WI38 (cell line): ENCODE measurements around the gene SLIT1.

Source experiments
- H3K4me3 ChIP-seq: 2 replicates; pipeline ENCODE4 v1.5.1; 2011; ENCODE audit warnings: low read depth, mild to moderate bottlenecking, control low read depth, low read length
- CTCF ChIP-seq: IDR thresholded peaks from 2 replicates; pipeline ENCODE4 v1.5.1; 2012; ENCODE audit warnings: low read depth, mild to moderate bottlenecking, control low read depth, low read length

Gene SLIT1

DNA sequence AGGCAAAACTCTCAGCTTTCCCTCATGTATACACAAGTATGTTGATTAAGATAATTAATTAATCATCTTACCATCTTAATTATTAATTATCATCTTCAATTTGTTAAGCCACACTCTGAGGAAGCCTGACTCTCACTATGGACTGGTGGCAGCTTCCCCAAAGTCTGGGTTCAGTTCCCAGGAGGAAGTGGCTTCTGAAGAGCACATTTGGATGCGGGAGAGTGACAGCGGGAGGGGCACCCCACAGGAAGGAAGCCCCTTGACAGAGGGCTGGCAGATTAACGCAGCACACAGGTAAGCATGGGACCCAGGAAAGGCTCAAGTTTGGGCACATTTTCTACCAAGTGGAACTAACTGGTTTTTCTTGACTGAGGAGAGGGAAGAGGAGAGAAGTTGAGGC, 13.4 kb upstream of the SLIT1 start:
- no peak overlapping the region for H3K4me3 ChIP-seq
- TF ChIP-seq CTCF, result no peak

DNA sequence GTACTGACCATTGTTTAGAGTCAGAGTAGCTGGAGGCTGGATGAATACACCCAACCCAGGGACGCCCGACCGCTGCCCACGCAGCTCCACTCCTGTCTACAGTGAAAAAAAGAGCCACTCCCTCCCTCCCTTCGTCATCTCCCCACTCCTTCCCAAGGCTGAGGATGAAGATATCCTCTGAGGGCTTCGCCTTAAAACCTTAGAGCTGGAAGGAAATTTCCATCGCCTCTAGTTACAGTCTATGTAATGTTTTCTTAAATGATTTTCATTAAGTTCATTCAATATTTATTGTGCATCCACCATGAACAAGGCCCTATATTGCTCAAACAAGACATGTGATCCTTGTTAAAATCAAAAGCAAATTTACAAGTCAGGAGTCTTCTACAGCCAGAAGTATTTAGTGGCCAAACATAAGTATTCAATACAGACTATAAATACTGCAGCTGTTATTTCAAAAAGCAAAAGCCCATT, 11.3 kb upstream of the SLIT1 start:
- no peak for TF ChIP-seq CTCF
- H3K4me3 ChIP-seq, result no peak overlapping the region

GRCh38 chr10:97196223-97197029, 10.7 kb upstream of the SLIT1 start:
- peak overlapping the region; percentile 54 for H3K4me3 ChIP-seq
- peak; percentile 74 for TF ChIP-seq CTCF

DNA sequence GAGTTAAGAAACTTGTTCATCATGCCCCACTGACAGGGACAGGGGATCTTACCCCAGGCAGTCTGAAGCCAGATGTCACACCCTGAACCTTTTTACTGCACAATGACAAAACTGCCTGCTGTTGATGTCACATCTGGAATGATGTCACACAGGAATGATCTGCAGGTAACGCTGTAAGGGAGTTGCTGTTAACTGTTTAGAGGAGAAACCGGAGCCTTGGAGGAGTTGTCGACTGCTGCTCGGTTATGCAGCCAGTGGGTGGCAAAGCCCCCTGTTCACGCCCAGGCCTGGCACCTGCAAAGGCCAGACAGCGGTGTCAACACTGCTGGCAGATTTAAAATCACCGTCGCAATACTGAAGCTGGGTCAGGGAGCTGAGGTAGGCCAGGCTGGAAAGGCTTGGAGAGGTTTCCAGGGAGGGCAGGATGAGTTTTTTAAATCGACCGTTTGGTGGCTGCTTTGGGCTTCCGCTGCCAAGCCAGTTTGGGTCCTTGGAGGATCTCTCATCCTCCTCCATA, 10.0 kb upstream of the SLIT1 start:
- peak overlapping the region; percentile 54 for H3K4me3 ChIP-seq
- TF ChIP-seq CTCF, result no peak

DNA sequence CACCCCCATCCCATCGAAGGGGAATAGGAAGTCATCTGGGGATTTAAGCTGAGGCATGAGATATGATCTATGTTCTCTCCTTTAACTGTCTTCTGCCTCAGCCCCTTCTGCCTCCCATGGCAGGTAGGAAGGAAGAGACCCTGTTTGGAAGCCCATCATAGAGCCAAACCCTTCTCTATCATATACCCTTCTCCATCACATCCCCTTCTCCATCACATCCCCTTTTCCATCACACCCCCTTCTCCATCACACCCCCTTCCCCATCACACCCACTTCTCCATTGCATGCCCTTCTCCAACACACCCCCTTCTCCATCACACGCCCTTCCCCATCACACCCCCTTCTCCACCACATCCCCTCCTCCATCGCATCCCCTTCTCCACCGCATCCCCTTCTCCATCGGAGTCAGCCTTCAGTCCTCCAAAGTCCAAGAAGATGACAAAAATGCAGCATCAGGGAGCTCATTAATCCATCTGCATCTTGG, 7.2 kb upstream of the SLIT1 start:
- no peak for TF ChIP-seq CTCF
- no peak overlapping the region for H3K4me3 ChIP-seq

DNA sequence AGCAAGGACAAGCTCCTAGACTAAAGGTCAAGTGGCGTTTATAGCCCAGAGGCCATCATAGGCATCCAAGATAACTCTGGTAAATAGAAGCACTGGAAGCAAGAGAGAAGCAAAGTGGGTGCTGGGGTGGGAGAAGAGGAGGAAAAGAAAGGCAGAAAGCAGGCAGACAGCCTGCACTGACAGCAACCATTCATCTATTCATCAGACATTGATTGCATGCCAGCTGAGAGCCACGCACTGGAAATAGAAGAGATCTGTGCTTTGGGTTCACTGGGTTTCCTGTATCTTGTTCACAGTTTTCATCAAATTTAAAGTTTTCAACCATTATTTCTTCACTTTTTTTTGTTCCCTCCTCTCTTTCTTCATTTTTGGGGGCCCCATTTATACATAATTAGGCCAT, 4.7 kb upstream of the SLIT1 start:
- TF ChIP-seq CTCF, result no peak
- H3K4me3 ChIP-seq, result no peak overlapping the region

- TF ChIP-seq CTCF, result no peak
- no peak overlapping the region for H3K4me3 ChIP-seq
These were observed 2.5 kb upstream of the SLIT1 start for GRCh38 chr10:97188261-97188711.
